UCSD-AML1 (cell line): ENCODE measurements around the gene TEX14.

Experiments used
- DNase-seq: peaks from one replicate; lab custom pipeline; 2025; ENCODE audit not compliant: unreplicated experiment; lab: John Stamatoyannopoulos, UW

TEX14 gene, protein sequence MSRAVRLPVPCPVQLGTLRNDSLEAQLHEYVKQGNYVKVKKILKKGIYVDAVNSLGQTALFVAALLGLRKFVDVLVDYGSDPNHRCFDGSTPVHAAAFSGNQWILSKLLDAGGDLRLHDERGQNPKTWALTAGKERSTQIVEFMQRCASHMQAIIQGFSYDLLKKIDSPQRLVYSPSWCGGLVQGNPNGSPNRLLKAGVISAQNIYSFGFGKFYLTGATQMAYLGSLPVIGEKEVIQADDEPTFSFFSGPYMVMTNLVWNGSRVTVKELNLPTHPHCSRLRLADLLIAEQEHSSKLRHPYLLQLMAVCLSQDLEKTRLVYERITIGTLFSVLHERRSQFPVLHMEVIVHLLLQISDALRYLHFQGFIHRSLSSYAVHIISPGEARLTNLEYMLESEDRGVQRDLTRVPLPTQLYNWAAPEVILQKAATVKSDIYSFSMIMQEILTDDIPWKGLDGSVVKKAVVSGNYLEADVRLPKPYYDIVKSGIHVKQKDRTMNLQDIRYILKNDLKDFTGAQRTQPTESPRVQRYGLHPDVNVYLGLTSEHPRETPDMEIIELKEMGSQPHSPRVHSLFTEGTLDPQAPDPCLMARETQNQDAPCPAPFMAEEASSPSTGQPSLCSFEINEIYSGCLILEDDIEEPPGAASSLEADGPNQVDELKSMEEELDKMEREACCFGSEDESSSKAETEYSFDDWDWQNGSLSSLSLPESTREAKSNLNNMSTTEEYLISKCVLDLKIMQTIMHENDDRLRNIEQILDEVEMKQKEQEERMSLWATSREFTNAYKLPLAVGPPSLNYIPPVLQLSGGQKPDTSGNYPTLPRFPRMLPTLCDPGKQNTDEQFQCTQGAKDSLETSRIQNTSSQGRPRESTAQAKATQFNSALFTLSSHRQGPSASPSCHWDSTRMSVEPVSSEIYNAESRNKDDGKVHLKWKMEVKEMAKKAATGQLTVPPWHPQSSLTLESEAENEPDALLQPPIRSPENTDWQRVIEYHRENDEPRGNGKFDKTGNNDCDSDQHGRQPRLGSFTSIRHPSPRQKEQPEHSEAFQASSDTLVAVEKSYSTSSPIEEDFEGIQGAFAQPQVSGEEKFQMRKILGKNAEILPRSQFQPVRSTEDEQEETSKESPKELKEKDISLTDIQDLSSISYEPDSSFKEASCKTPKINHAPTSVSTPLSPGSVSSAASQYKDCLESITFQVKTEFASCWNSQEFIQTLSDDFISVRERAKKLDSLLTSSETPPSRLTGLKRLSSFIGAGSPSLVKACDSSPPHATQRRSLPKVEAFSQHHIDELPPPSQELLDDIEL (N-terminal part only)

DNA sequence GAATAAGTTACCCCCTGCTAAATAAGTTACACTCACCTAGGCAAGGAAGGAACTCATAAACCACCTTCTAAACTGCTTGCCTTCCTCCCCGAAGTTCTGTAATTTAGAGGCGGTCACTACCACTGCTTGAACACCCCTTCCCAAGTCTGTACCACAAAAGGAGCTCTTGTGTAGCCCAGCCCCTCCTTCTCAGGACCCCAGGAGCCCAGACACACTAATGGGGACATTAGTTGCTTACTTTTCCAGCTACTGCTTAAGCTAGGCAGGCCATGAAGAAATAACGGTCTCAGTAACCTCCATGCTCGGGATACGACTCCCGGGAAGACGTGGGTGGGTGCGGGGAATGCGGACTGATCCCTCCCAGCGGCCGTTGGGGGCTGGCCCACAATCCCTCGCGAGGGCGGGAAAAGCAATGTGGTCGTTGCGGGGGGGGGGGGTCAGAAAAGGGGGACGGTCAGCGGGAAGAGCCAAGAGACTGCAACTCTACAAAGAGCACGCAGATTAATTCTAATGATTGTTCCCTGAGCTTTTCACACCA lies at the start of gene TEX14:
Gene TEX14, minus strand, starts transcription at position 345 of the 538 bp plus-strand sequence. CDS start 40,044 bp downstream, outside the sequence.
- DNase-seq, result no peak

DNA sequence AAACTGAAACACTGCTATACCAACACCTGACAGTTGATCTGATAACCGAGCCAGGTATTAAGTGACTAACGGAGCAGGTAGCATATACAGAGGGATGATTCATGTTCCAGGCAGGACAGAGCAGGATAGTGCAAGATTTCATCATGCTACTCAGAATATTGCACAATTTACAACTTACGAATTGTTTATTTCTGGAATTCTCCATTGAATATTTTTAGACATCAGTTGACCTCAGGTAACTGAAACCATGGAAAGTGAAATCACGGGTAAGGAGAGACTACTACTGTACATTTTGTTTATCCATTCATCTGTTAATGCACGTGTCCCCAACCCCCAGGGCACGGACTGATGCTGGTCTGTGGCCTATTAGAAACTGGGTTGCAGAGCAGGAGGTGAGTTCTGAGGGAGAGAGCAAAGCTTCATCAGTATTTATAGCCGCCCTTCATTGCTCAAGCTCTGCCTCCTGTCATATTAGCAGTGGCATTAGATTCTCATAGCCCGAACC lies 49.3 kb upstream of the TEX14 start:
- DNase-seq, result no peak

DNA sequence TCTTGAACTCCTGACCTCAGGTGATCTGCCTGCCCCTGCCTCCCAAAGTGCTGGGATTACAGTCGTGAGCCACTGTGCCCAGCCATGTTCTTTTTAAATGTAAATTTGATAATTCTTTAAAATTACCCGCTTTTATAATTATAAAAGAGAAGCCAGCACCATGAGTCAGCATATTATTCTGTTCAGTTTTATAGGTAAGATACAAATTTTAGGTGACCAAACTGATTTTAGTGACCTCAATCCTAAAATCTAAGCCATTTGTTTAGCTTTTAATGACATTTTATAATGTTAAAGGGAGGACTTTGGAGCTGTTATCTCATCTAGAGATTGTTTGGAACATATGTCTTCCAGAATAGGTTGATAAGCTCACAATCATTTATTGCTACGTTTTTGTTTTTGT lies 43.0 kb upstream of the TEX14 start:
- DNase-seq, result no peak

DNA sequence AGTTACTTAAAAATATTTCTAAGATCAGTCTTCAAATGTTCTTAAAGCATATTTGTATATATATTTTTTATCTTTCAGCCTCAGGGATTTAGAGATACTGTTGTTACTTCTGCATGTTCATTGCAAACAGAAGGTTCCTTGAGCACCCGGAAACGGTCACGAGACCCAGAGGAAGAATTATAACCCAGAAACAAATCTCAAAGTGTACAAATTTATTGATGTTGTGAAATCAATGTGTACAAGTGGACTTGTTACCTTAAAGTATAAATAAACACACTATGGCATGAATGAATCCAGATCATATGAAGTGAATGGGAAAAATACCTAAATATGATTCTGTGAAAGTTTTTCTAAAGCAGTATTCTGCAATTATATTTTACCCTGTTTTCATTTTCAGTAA lies 42.2 kb upstream of the TEX14 start:
- no peak for DNase-seq

DNA sequence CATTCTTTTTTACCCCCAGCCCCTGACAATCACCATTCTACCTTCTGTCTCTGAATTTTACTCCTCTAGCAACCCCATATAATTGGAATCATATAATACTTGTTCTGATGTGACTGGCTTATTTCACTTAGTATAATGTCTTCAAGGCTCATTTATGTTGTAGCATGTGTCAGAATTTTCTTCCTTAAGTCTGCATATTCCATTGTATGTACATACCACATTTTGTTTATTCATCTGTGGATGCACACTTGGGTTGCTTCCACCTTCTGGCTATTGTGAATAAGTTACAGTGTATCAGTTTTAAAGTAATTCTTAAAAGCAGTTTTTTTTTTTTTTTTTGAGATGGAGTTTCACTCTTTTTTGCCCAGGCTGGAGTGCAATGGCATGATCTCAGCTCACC lies 39.1 kb upstream of the TEX14 start:
- DNase-seq, result no peak

DNA sequence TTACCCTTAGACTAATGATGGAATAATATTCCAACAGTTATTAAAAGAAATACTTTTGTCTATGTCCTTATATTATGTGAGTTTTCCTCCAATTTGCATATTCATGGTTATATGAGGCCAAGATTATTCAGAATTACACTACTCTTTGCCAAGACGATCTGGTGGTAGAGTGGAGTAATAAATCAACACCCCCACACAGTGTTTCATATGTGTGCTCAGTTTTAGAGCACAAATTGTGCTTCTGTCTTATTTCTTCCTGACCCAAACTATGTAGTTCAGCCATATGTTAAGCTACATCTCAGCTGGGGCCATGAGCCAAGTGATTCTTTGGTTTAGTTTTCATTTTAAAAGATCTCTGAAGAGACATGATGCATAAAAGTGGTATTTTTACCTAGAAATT lies 37.0 kb upstream of the TEX14 start:
- DNase-seq, result no peak

DNA sequence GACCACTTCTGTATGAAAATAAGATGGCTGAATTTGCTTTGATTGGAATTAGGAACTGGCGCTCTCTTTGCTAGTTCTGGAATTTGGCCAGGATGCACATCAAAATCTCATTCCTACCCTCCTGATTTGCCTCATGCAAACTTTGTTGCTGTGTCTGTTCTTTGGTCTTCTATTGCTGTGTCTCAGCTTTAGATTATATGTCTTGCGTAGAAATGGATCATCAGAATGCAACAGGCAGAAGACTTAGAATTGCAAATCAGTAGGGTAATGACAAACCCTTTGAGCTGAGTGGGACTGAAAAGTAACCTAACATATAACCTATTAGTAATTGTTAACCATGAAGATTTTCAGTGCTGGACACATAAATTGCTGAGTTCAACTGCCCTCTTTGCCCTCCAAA lies 30.9 kb upstream of the TEX14 start:
- no peak for DNase-seq

DNA sequence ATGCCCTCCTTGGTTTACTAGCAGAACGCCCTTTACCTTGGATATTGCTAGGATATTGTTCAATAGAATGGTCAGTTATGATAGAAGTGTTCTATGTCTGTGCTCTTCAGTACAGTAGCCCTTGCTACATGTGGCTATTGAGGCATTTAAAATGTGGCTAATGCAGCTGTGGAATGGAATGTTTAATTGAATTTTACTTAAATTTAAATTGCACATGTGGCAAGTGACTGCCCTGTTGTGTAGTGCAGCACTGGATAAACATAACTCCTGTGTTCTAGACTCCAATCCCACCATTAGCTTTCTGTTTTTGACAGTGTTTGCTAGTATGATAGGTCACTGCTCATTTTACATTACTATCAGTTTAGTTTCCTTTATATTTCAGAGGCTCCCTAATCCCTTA lies 30.4 kb upstream of the TEX14 start:
- DNase-seq, result no peak

DNA sequence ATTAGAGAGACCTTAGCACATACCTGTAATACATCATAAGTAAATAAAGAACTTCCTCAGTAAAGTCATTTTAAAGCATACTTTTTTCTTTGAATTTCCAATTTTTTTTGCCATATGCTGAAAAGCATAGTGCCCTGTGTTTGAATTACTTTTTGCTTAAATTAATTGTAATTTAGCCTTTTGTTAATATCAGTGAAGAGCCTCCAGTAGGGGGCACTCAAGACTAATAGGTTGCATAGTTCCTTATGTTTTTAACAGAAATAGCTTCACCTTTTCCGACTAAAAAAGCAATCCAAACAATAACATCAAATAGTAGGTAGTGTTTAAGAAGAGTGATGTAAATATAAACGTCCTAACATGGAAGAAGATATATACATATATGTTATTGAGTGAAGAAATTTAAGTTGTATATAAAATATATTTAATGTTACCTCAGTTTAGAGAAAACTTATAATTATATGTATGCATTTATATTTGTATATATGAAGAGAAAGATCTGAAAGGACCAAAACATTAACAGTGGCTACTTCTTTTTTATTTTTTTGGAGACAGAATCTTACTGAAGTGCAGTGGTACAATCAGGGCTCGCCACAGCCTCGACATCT lies 19.2 kb upstream of the TEX14 start:
- no peak for DNase-seq

DNA sequence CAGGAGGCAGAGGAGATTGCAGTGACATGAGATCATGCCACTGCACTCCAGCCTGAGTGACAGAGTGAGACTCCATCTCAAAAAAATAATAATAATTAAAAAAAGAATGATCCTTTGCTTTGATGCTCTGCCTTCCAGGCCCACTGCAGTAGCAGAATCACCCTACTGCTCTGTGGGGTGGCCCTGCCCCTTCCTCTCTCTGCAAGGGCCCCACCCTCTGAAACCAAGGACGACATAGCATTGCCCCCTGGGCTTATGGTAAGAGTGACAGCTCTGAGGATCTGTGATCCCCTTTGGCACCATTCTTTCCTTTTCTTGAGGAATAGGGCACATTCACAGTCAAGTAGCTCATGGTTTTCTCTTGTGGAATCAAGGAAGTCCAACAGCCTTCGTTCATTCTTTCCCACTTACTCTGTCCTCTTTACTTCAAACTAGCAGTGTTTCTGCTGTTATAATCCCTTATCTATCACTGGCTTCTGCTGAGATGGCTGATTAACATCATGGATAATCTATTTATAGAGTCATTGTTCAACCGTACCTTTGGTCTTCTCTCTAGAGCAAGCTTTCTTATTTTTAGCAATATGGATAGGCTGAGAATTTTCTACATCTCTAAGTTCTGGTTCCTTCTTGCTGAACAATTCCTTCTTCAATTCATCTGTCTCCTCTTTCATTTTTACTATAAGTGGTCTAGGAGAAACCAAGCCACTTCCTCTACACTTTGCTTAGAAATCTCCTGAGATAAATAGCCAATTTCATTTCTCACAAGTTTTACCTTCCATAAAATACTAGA lies 14.7 kb upstream of the TEX14 start:
- DNase-seq, result no peak

DNA sequence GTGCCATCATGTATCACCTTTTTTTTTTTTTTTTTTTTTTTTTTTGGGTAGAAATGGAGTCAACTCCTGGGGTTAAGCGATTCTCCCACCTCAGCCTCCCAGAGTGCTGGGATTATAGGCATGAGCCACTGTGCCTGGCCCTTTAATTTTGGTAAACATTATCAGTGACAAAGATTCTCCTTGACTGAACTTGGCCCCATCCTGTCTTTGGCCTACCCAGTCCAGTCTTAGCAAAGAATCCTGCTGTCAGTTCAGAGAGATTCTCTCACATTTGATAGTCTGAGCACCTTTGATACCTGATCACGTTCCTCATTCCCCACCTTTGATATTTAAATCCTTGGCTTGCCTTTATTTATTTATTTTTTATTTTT lies 12.1 kb upstream of the TEX14 start:
- no peak for DNase-seq

DNA sequence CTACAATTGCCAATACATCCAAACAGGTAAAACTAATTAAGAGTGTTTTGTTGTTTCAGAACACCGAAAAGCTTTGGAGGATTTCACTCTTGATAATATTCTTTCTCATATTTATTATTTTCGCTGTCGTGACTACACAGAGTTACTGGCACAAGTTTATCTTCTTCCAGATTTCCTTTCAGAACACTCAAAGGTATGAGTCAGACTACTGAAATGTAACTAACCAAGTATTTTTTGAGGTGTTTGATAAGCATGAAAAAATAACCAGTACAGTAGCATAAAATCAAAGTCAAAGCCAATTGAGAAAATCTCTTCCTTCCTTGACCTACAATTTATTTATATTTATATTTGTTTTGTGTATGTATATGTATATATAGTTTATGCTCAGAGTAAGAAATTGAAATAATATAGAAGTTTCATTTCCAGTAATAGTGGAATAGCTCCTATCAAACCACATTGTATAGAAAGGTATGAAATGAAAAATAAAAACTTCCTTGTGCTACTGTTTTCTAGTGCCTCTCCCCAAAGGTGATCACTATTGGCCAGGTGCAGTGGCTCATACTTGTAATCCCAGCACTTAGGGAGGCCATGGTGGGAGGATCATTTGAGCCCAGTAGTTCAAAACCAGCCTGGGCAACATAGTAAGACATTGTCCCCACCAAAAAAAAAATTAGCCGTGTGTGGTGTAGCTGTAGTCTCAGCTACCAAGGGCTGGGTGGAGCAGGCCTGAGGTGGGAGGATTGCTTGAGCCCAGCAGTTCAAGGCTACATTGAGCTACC lies 11.5 kb upstream of the TEX14 start:
- no peak for DNase-seq

DNA sequence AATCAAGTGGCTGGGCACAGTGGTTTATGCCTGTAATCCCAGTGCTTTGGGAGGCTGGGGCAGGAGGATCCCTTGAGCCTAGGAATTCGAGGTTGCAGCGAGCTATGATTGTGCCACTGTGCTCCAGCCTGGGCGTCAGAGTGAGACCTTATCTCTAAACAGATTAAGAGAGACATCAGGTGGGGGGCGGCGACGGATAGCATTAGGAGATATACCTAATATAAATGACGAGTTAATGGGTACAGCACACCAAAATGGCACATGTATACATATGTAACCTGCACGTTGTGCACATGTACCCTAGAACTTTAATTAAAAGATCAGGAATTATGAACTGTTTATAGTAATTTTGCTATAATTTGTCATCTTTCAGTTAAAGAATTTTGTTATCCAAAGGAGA lies 10.9 kb upstream of the TEX14 start:
- DNase-seq, result no peak

DNA sequence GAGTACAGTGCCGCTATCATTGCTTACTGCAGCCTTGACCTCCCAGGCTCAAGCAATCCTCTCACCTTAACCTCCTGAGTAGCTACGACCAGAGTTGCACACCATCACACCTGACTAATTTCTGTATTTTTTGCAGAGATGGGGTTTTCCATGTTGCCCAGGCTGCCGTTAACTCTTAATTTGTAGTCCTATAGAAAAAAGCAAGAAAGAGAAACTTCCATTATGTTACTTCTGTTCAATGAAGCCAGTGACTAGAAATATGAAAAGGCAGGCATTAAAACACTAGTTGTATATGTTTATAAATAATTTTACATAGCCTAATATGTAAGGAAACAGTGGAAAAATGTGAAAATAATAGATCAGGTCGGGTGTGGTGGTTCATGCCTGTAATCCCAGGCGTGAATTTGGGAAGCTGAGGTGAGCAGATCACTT lies 10.2 kb upstream of the TEX14 start:
- no peak for DNase-seq

DNA sequence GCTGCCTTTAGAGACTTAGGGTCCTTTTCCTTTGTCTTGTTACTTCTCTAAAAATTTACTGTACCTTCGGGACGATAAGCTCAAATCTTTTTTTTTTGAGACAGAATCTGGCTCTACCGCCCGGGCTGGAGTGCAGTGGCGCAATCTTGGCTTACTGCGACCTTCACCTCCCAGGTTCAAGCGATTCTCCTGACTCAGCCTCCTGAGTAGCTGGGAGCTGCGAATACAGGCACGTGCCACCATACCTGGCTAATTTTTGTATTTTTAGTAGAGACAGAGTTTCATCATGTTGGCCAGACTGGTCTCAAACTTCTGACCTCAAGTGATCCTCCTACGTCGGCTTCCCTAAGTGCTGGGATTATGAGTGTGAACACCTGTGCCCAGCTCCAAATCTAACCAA lies 7.9 kb upstream of the TEX14 start:
- no peak for DNase-seq

DNA sequence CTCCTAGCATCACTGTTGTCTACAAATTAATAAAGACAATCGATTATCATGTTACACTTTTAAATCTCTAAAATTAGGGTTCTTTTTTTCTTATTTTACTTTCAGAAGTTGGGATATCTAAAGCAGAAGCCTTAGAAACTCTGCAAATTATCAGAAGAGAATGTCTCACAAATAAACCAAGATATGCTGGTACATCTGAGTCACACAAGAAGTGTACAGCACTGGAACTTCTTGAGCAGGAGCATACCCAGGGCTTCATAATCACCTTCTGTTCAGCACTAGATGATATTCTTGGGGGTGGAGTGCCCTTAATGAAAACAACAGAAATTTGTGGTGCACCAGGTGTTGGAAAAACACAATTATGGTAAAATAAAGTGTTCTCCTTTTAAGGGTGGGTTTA lies 3.0 kb upstream of the TEX14 start:
- DNase-seq, result no peak

DNA sequence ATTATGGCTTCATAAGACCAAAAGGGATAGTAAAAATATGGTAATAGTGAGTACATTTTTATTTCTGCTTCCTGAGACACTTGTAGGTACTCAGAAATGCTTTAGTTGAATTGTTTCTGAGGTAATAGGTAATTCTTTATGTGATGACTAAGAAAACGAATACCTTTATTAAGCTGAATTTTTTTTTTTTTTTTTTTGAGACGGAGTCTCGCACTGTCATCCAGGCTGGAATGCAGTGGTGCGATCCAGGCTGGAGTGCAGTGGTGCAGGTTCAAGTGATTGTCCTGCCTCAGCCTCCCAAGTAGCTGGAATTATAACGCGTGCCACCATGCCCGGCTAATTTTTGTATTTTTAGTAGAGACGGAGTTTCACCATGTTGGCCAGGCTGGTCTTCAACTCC lies 2.5 kb upstream of the TEX14 start:
- DNase-seq, result no peak

DNA sequence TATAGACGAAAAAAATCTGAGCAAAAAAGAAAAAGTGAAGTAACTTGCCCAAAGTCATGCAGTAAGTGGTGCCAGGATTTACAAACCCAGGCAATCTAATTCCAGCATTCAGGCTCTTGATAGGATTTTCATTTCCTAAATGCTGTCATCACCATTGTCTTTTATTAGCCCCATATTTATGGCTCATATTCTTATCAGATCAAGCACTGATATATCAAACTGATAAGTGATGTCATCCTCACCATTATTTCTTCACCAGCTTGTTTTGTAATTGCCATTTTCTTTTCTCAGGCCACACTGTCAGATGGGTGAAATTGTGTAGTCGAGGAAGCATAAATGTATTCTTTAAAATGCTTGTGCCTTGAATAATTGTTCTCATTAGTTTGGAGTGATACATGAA lies 1.9 kb upstream of the TEX14 start:
- DNase-seq, result no peak

DNA sequence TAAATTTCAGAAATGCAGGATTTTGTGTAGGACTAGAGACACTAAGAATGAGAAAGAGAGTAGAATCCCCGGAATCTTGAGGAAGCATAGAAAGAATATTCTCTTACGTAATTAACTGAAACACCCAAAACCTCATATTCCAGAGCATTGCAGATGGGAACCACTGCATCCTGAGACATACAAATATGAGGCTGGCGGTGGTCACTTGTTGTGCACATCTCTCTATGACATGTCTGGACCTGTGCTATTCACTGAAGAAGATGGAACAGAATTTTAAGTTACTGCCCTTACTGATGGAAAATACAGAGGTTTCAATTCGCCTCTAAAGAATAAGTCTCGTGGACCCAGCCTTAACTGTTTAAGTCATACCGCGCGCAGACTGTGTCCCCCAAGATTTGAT lies 1.4 kb upstream of the TEX14 start:
- DNase-seq, result no peak
